Measurements from ENCODE around the gene ZCCHC24.

ZCCHC24 gene

GRCh38 chr10:79409726-79410085, 35.7 kb downstream of the ZCCHC24 start:
- no peak overlapping the region for H3K4me3 ChIP-seq (ENCODE audit: low read depth, low read length)
- TF ChIP-seq CTCF (IDR thresholded peaks at IDR 0.05; ENCODE audit: low read depth, low read length), result no peak

GRCh38 chr10:79409038-79409725, 36.2 kb downstream of the ZCCHC24 start:
- no peak for TF ChIP-seq CTCF (IDR thresholded peaks at IDR 0.05; ENCODE audit: low read depth, low read length)
- H3K4me3 ChIP-seq (ENCODE audit: low read depth, low read length), result no peak overlapping the region

- no peak for TF ChIP-seq CTCF (IDR thresholded peaks at IDR 0.05; ENCODE audit: low read depth, low read length)
- no peak overlapping the region for H3K4me3 ChIP-seq (ENCODE audit: low read depth, low read length)
Measured at GRCh38 chr10:79407811-79408795, 37.3 kb downstream of the ZCCHC24 start.

GRCh38 chr10:79407423-79407796, 38.0 kb downstream of the ZCCHC24 start:
- no peak for TF ChIP-seq CTCF (IDR thresholded peaks at IDR 0.05; ENCODE audit: low read depth, low read length)
- no peak overlapping the region for H3K4me3 ChIP-seq (ENCODE audit: low read depth, low read length)

- no peak for TF ChIP-seq CTCF (IDR thresholded peaks at IDR 0.05; ENCODE audit: low read depth, low read length)
- H3K4me3 ChIP-seq (ENCODE audit: low read depth, low read length), result no peak overlapping the region
Measured at GRCh38 chr10:79406683-79407422, 38.6 kb downstream of the ZCCHC24 start.

- no peak for TF ChIP-seq CTCF (IDR thresholded peaks at IDR 0.05; ENCODE audit: low read depth, low read length)
- H3K4me3 ChIP-seq (ENCODE audit: low read depth, low read length), result no peak overlapping the region
Measured at GRCh38 chr10:79405995-79406515, 39.4 kb downstream of the ZCCHC24 start.

Measured in WI38 (cell line).